H9 (cell line): ENCODE results near the gene SETMAR. TPM values are rescaled to one million over a fixed set of nuclear protein-coding genes. Genes with fewer than 3 reads are reported as not detected.

ENCODE experiments used
- DNase-seq: peaks from one replicate; pipeline ENCODE4 v3.0.0-alpha.2; 2017
- H2AFZ ChIP-seq: one replicate; pipeline ENCODE4 v1.6.1; 2013; ENCODE audit warnings: mild to moderate bottlenecking, low read length, control low read depth, moderate library complexity
- H2AK5ac ChIP-seq: 2 replicates; pipeline ENCODE4 v1.6.1; 2013; ENCODE audit warnings: low read length, control low read depth, mixed read lengths; ENCODE audit not compliant: insufficient read length
- H2BK120ac ChIP-seq: one replicate; pipeline ENCODE4 v1.6.1; 2013; ENCODE audit warnings: low read depth, mild to moderate bottlenecking, low read length, control low read depth, inconsistent platforms; ENCODE audit not compliant: poor library complexity, severe bottlenecking
- H2BK12ac ChIP-seq: 2 replicates; pipeline ENCODE4 v1.6.1; 2013; ENCODE audit warnings: low read length, control low read depth, mixed read lengths, low read depth; ENCODE audit not compliant: insufficient read length
- H2BK15ac ChIP-seq: 2 replicates; pipeline ENCODE4 v1.6.1; 2013; ENCODE audit warnings: low read depth, low read length, control low read depth
- H2BK20ac ChIP-seq: one replicate; pipeline ENCODE4 v1.6.1; 2013; ENCODE audit warnings: low read depth, mild to moderate bottlenecking, low read length, control low read depth, inconsistent platforms; ENCODE audit not compliant: poor library complexity, severe bottlenecking
- H2BK5ac ChIP-seq: 2 replicates; pipeline ENCODE4 v1.6.1; 2013; ENCODE audit warnings: low read length, control low read depth, mixed read lengths; ENCODE audit not compliant: insufficient read length
- H3K14ac ChIP-seq: 2 replicates; pipeline ENCODE4 v1.6.1; 2013; ENCODE audit warnings: low read length, control low read depth; ENCODE audit not compliant: insufficient read depth
- H3K18ac ChIP-seq: 2 replicates; pipeline ENCODE4 v1.6.1; 2013; ENCODE audit warnings: low read depth, mild to moderate bottlenecking, mixed read lengths, low read length, control low read depth; ENCODE audit not compliant: insufficient read length
- H3K23ac ChIP-seq: 2 replicates; pipeline ENCODE4 v1.6.1; 2013; ENCODE audit warnings: low read length, control low read depth, mixed read lengths, low read depth; ENCODE audit not compliant: insufficient read length
- H3K23me2 ChIP-seq: 2 replicates; pipeline ENCODE4 v1.6.1; 2013; ENCODE audit warnings: low read depth, mild to moderate bottlenecking, mixed read lengths, low read length, control low read depth; ENCODE audit not compliant: insufficient read length, poor library complexity, severe bottlenecking
- H3K27ac ChIP-seq: 2 replicates; pipeline ENCODE4 v1.5.1; 2013; ENCODE audit warnings: low read length, control low read depth, mixed read lengths, low read depth; ENCODE audit not compliant: insufficient read length
- H3K27me3 ChIP-seq: 2 replicates; pipeline ENCODE4 v1.6.1; 2013; ENCODE audit warnings: low read length, control low read depth, inconsistent platforms; ENCODE audit not compliant: insufficient read depth
- H3K4ac ChIP-seq: 2 replicates; pipeline ENCODE4 v1.6.1; 2013; ENCODE audit warnings: low read depth, mild to moderate bottlenecking, control low read depth, inconsistent platforms, low read length, moderate library complexity
- H3K4me1 ChIP-seq: 2 replicates; pipeline ENCODE4 v1.6.1; 2013; ENCODE audit warnings: low read length, control low read depth, inconsistent platforms; ENCODE audit not compliant: insufficient read depth
- H3K4me2 ChIP-seq: 2 replicates; pipeline ENCODE4 v1.6.1; 2013; ENCODE audit warnings: low read length, control low read depth, mixed read lengths; ENCODE audit not compliant: insufficient read length, insufficient read depth
- H3K56ac ChIP-seq: 2 replicates; pipeline ENCODE4 v1.6.1; 2013; ENCODE audit warnings: low read depth, mild to moderate bottlenecking, mixed read lengths, low read length, control low read depth; ENCODE audit not compliant: insufficient read length
- H3K79me1 ChIP-seq: 2 replicates; pipeline ENCODE4 v1.6.1; 2013; ENCODE audit warnings: low read depth, mild to moderate bottlenecking, moderate library complexity, low read length, control low read depth, inconsistent platforms; ENCODE audit not compliant: insufficient read depth, poor library complexity, severe bottlenecking
- H3K79me2 ChIP-seq: 2 replicates; pipeline ENCODE4 v1.6.1; 2013; ENCODE audit warnings: low read length, control low read depth, inconsistent platforms; ENCODE audit not compliant: insufficient read depth
- H3K9ac ChIP-seq: 2 replicates; pipeline ENCODE4 v1.6.1; 2013; ENCODE audit warnings: low read length, control low read depth, mixed read lengths; ENCODE audit not compliant: insufficient read length; ENCODE audit errors: extremely low read depth
- H3K9me3 ChIP-seq: one replicate; pipeline ENCODE4 v1.6.1; 2013; ENCODE audit warnings: low read depth, low read length, inconsistent platforms; ENCODE audit not compliant: control insufficient read depth
- H3T11ph ChIP-seq: one replicate; pipeline ENCODE4 v1.6.1; 2013; ENCODE audit warnings: mild to moderate bottlenecking, low read length, control low read depth, inconsistent platforms
- H4K20me1 ChIP-seq: one replicate; pipeline ENCODE4 v1.6.1; 2013; ENCODE audit not compliant: control insufficient read depth, insufficient read length, insufficient read depth
- H4K5ac ChIP-seq: 2 replicates; pipeline ENCODE4 v1.6.1; 2013; ENCODE audit warnings: low read depth, mild to moderate bottlenecking, mixed read lengths, low read length, control low read depth; ENCODE audit not compliant: insufficient read length
- H4K8ac ChIP-seq: replicated peaks from 2 replicates; pipeline ENCODE4 v1.6.1; 2013; ENCODE audit warnings: low read length, control low read depth, mixed read lengths, low read depth; ENCODE audit not compliant: insufficient read length
- H4K91ac ChIP-seq: 2 replicates; pipeline ENCODE4 v1.6.1; 2013; ENCODE audit warnings: low read depth, mild to moderate bottlenecking, moderate library complexity, mixed read lengths, low read length, control low read depth; ENCODE audit not compliant: insufficient read length
- H3K27ac Mint-ChIP-seq, 3 experiments: 2 replicates in 2 of 3; 3 replicates in 1 of 3; pipeline ENCODE4 v1.8.0; 2020 to 2021; ENCODE audit warnings: mixed read lengths in 3 of 3, mild to moderate bottlenecking in 1 of 3, moderate library complexity in 1 of 3
- H3K27me3 Mint-ChIP-seq: 2 replicates; pipeline ENCODE4 v1.8.0; 2021; ENCODE audit warnings: low read depth, mild to moderate bottlenecking, moderate library complexity, mixed read lengths
- H3K36me3 Mint-ChIP-seq, 3 experiments: 2 replicates in 2 of 3; 3 replicates in 1 of 3; pipeline ENCODE4 v1.8.0; 2020 to 2021; ENCODE audit warnings: low read depth in 3 of 3, mixed read lengths in 3 of 3; ENCODE audit not compliant: insufficient read depth in 1 of 3
- H3K4me1 Mint-ChIP-seq, 2 experiments: 2 replicates each; pipeline ENCODE4 v1.8.0; 2020; ENCODE audit warnings: mixed read lengths in 2 of 2
- H3K4me3 Mint-ChIP-seq, 2 experiments: 2 replicates in 1 of 2; 3 replicates in 1 of 2; pipeline ENCODE4 v1.8.0; 2020 to 2021; ENCODE audit warnings: mild to moderate bottlenecking in 2 of 2, mixed read lengths in 2 of 2, moderate library complexity in 1 of 2
- H3K9me3 Mint-ChIP-seq, 2 experiments: 2 replicates in 1 of 2; 3 replicates in 1 of 2; pipeline ENCODE4 v1.8.0; 2020; ENCODE audit warnings: mild to moderate bottlenecking in 2 of 2, mixed read lengths in 2 of 2, moderate library complexity in 1 of 2
- CTCF ChIP-seq: fragments of 200-600 bp; sonication (generic); conservative IDR thresholded peaks from 3 replicates; pipeline ENCODE4 v1.8.0; 2021; ENCODE audit warnings: antibody characterized with exemption, mild to moderate bottlenecking
- WGBS: extraction: QIAGEN DNeasy Blood & Tissue Kit; methylation state at CpG from one replicate; pipeline ENCODE4 v1.1.7; 2013; ENCODE audit warnings: missing lambda C conversion rate, low lambda C conversion rate, mixed read lengths; ENCODE audit not compliant: insufficient read length; ENCODE audit errors: extremely low coverage; 5-methylcytosine and 5-hydroxymethylcytosine counted together
- total RNA-seq: library from RNA; stranded (reverse); gene quantifications from 2 replicates; pipeline ENCODE4 v1.2.1, GENCODE V29; 2021

SETMAR gene
- total RNA-seq, 1 experiment from 2014 or later, result 29.1 TPM

GRCh38 chr3:4323246-4324027 lies 20.3 kb downstream of the SETMAR start:
- H3K36me3 Mint-ChIP-seq, result peaks cover 7 to 22% (median 8%) of the 10 kb centered on the region in 3 experiments
- Histone ChIP-seq H3K18ac (no peak overlapping the region), H2BK20ac (no peak overlapping the region), H2AFZ (no peak overlapping the region), H4K8ac (no peak overlapping the region), H3K23ac (no peak overlapping the region), H4K20me1 (no peaks in the 10 kb centered on the region), H4K91ac (no peak overlapping the region), H3K4me1 (no peaks in the 10 kb centered on the region), H2BK5ac (no peak overlapping the region), H3T11ph (no peak overlapping the region), H2AK5ac (no peak overlapping the region), H3K4me2 (no peak overlapping the region), H2BK15ac (no peak overlapping the region), H3K27ac (no peak overlapping the region), H3K79me2 (no peaks in the 10 kb centered on the region), H3K9ac (no peak overlapping the region), H3K27me3 (no peaks in the 10 kb centered on the region), H3K56ac (no peak overlapping the region), H3K4ac (no peak overlapping the region), H2BK12ac (no peak overlapping the region), H3K14ac (no peak overlapping the region), H3K9me3 (peaks cover 7% of the 10 kb centered on the region), H4K5ac (no peak overlapping the region), H3K23me2 (no peaks in the 10 kb centered on the region), H3K79me1 (no peaks in the 10 kb centered on the region), H2BK120ac (no peak overlapping the region)
- no peak for TF ChIP-seq CTCF
- H3K27ac Mint-ChIP-seq, result no peak overlapping the region
- no CpG with 5 or more reads among the region's 3 CpGs for WGBS
- peaks cover 9 to 15% of the 10 kb centered on the region in 2 experiments; a peak in 3 of 4 replicates for H3K4me1 Mint-ChIP-seq
- peaks cover 15 to 20% of the 10 kb centered on the region in 2 experiments for H3K9me3 Mint-ChIP-seq
- no peaks in the 10 kb centered on the region for H3K27me3 Mint-ChIP-seq
- no peak overlapping the region for H3K4me3 Mint-ChIP-seq
- no peak for DNase-seq
